OCI-LY1 (cell line): Measurements from ENCODE around the gene NIPAL3.

ENCODE experiments used
- CTCF ChIP-seq: fragments of 200-600 bp; sonication (generic), shearing (Covaris generic); IDR thresholded peaks from 2 replicates; pipeline ENCODE4 v1.5.1; 2017; ENCODE audit warnings: mild to moderate bottlenecking, antibody characterized with exemption, low read length, moderate library complexity, mixed read lengths
- EZH2 ChIP-seq: fragments of 200-600 bp; sonication (generic), shearing (Covaris generic); IDR thresholded peaks from 2 replicates; pipeline ENCODE4 v1.8.0; 2017; ENCODE audit warnings: borderline replicate concordance, mixed run types, mild to moderate bottlenecking, antibody characterized with exemption, low read length, moderate library complexity, mixed read lengths

GRCh38 chr1:24465638-24466037, 50.0 kb downstream of the NIPAL3 start:
- no peak for TF ChIP-seq CTCF
- TF ChIP-seq EZH2: no peak
